Smooth muscle cell (in vitro differentiated cells): ENCODE data around the gene PNPLA7. TPM values are rescaled to one million over a fixed set of nuclear protein-coding genes. Genes with fewer than 3 reads are reported as not detected.

Experiments used
- DNase-seq: peaks from one replicate; lab custom pipeline; 2025; ENCODE audit not compliant: unreplicated experiment; lab: John Stamatoyannopoulos, UW
- H2AFZ ChIP-seq: fragments of 200-600 bp; sonication (generic); 2 replicates; pipeline ENCODE4 v1.6.0; 2016; ENCODE audit warnings: antibody characterized with exemption, low read depth, mild to moderate bottlenecking
- H3F3A ChIP-seq: fragments of 200-600 bp; sonication (generic); 2 replicates; pipeline ENCODE4 v1.6.0; 2017; ENCODE audit warnings: antibody characterized with exemption, low read depth
- H3K27ac ChIP-seq: fragments of 200-600 bp; sonication (generic); 2 replicates; pipeline ENCODE4 v1.5.1; 2016; ENCODE audit warnings: low read depth, mild to moderate bottlenecking
- H3K27me3 ChIP-seq: fragments of 200-600 bp; sonication (generic); 2 replicates; pipeline ENCODE4 v1.6.1; 2016; ENCODE audit warnings: low read depth, mild to moderate bottlenecking
- H3K36me3 ChIP-seq: fragments of 200-600 bp; sonication (generic); 2 replicates; pipeline ENCODE4 v1.5.1; 2016; ENCODE audit warnings: low read depth
- H3K4me1 ChIP-seq: fragments of 200-600 bp; sonication (generic); 2 replicates; pipeline ENCODE4 v1.5.1; 2016; ENCODE audit warnings: low read depth
- H3K4me2 ChIP-seq: fragments of 200-600 bp; sonication (generic); 2 replicates; pipeline ENCODE4 v1.6.0; 2016; ENCODE audit warnings: mild to moderate bottlenecking
- H3K4me3 ChIP-seq: fragments of 200-600 bp; sonication (generic); 2 replicates; pipeline ENCODE4 v1.5.1; 2016; ENCODE audit warnings: mild to moderate bottlenecking
- H3K79me2 ChIP-seq: fragments of 200-600 bp; sonication (generic); 2 replicates; pipeline ENCODE4 v1.6.0; 2016; ENCODE audit warnings: low read depth, mild to moderate bottlenecking
- H3K9ac ChIP-seq: fragments of 200-600 bp; sonication (generic); 2 replicates; pipeline ENCODE4 v1.6.0; 2016; ENCODE audit warnings: low read depth
- H3K9me3 ChIP-seq: fragments of 200-600 bp; sonication (generic); replicated peaks from 2 replicates; pipeline ENCODE4 v1.5.1; 2016; ENCODE audit warnings: low read depth
- H4K20me1 ChIP-seq: fragments of 200-600 bp; sonication (generic); 2 replicates; pipeline ENCODE4 v1.6.0; 2016; ENCODE audit warnings: low read depth
- WGBS: methylation state at CpG from one replicate; pipeline ENCODE4 v1.1.7; 2016; ENCODE audit warnings: low lambda C conversion rate; 5-methylcytosine and 5-hydroxymethylcytosine counted together
- polyA plus RNA-seq: library from polyadenylated mRNA; unstranded; fragments of >200 nt; fragmentation: Nextera tagmentation; extraction: Ambion mirVana; gene quantifications from 2 replicates; pipeline ENCODE4 v1.2.1, GENCODE V29; 2016
- total RNA-seq: library from RNA; depleted of rRNA; stranded (reverse); fragments of >200 nt; gene quantifications from 2 replicates; pipeline ENCODE4 v1.2.3, GENCODE V29; 2014
- TF ChIP-seq, protein P1 (sequence below): fragments of 200-600 bp; sonication (generic); IDR thresholded peaks from 2 replicates; pipeline ENCODE4 v1.5.1; 2017; ENCODE audit warnings: borderline replicate concordance, mild to moderate bottlenecking, antibody characterized with exemption; ENCODE audit not compliant: insufficient read depth, poor library complexity, severe bottlenecking

PNPLA7 gene
- total and polyA plus RNA-seq, 2 experiments from 2014 or later = 0.46 to 0.67 TPM

DNA sequence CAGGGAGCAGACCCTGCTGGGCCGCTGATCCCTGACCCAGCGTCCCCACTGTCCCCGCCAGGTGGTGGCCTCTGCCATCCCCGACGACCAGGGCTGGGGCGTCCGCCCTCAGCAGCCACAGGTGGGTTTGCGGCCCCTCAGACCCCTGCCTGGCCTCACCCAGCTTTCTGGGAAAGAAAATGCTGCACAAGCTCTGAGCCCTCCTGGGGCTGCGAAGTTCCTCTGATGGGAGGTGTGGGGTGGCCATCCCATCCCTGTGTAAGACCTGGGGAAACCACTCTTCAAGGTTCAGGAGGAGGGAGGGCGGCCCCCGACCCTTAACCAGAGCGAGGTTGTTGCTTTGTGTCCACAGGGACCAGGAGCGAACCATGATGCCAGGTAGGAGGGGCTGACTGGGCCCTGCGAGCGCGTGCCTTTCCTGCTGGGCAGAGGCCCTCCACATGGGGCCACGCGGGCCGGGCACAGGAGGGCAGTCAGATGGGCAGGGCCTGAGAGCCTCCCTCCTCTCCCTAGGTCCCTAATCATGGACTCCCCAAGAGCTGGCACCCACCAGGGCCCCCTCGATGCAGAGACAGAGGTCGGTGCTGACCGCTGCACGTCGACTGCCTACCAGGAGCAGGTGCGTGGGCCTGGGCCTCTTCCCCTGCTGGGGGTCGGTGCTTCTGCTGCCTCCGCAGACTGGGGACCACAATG lies 119.3 kb downstream of the PNPLA7 start:
- H3K79me2 ChIP-seq = no peaks in the 10 kb centered on the region
- H3K4me2 ChIP-seq = no peak overlapping the region
- TF ChIP-seq, protein P1, sequence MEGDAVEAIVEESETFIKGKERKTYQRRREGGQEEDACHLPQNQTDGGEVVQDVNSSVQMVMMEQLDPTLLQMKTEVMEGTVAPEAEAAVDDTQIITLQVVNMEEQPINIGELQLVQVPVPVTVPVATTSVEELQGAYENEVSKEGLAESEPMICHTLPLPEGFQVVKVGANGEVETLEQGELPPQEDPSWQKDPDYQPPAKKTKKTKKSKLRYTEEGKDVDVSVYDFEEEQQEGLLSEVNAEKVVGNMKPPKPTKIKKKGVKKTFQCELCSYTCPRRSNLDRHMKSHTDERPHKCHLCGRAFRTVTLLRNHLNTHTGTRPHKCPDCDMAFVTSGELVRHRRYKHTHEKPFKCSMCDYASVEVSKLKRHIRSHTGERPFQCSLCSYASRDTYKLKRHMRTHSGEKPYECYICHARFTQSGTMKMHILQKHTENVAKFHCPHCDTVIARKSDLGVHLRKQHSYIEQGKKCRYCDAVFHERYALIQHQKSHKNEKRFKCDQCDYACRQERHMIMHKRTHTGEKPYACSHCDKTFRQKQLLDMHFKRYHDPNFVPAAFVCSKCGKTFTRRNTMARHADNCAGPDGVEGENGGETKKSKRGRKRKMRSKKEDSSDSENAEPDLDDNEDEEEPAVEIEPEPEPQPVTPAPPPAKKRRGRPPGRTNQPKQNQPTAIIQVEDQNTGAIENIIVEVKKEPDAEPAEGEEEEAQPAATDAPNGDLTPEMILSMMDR = no peak
- no peaks in the 10 kb centered on the region for H4K20me1 ChIP-seq
- no peaks in the 10 kb centered on the region for H3K36me3 ChIP-seq
- no peak overlapping the region for H3K27ac ChIP-seq
- H3K4me1 ChIP-seq = no peaks in the 10 kb centered on the region
- no peak overlapping the region for H2AFZ ChIP-seq
- no peak overlapping the region for H3K9ac ChIP-seq
- no peaks in the 10 kb centered on the region for H3K9me3 ChIP-seq
- DNase-seq = no peak
- H3K4me3 ChIP-seq = no peak overlapping the region
- WGBS = 90% methylated on average over 25 of the region's 27 CpGs
- no peaks in the 10 kb centered on the region for H3K27me3 ChIP-seq
- no peaks in the 10 kb centered on the region for H3F3A ChIP-seq

DNA sequence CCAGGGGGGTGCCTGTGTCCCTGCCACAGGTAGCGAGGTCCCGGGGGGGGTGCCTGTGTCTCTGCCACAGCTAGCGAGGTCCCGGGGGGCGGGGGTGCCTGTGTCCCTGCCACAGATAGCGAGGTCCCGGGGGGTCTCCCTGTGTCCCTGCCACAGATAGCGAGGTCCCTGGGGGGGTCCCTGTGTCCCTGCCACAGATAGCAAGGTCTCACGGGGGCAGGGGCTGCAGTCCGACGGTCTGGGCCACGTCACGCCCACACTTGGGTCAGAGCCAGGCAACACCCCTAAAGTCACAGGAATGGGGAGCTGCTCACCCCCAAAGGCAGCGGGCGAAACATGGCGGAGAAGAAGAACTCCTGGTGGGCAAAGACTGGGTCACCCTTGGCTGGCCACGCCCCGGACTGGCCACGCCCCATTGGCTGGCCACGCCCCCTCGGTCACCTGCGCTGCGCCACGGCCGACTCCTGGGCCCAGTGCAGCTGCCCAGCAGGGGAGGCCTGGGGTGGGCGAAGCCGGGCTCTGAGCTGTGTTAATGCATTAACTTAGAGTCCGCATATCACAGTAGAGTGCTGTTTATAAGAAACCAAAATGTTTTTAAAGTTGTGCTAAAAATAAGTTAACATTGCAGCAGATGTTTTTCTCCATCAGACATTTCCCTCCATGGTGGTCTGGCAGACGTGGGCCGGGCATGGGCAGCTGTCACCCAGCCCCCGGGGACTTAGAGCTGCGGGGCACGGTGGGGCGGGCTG lies 120.1 kb downstream of the PNPLA7 start:
- 82% methylated on average over 33 of the region's 34 CpGs for WGBS
- Histone ChIP-seq H4K20me1 (no peaks in the 10 kb centered on the region), H3K4me2 (no peak overlapping the region)

DNA sequence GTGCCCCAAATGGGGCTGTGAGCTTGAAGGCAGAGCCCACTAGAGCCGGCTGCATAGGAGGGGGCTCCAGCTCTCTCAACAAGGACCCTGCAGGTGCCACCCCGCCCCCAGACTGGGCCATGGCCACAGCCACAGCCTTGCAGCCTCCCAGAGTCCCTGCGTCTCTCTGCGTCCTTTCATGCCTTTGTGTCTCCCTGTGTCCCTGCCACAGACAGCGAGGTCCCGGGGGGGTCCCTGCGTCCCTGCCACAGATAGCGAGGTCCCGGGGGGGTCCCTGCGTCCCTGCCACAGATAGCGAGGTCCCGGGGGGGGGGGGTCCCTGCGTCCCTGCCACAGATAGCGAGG lies 120.7 kb downstream of the PNPLA7 start:
- Histone ChIP-seq H3K4me1 (no peaks in the 10 kb centered on the region), H3K36me3 (no peaks in the 10 kb centered on the region), H3K79me2 (no peaks in the 10 kb centered on the region), H3K9ac (no peak overlapping the region), H2AFZ (no peak overlapping the region), H3K4me2 (no peak overlapping the region), H3K27me3 (no peaks in the 10 kb centered on the region), H3K4me3 (no peak overlapping the region), H3K27ac (no peak overlapping the region), H3F3A (no peaks in the 10 kb centered on the region), H4K20me1 (no peaks in the 10 kb centered on the region), H3K9me3 (no peaks in the 10 kb centered on the region)
- TF ChIP-seq, protein P1 = no peak
- no peak for DNase-seq
- WGBS = 94% methylated on average over 13 of the region's 14 CpGs

More for the DNA sequence above, 120.1 kb downstream of the PNPLA7 start:
- H3F3A ChIP-seq = no peaks in the 10 kb centered on the region
- no peak overlapping the region for H2AFZ ChIP-seq
- H3K9me3 ChIP-seq = no peaks in the 10 kb centered on the region
- H3K36me3 ChIP-seq = no peaks in the 10 kb centered on the region
- H3K4me3 ChIP-seq = no peak overlapping the region
- H3K27ac ChIP-seq = no peak overlapping the region
- H3K4me1 ChIP-seq = no peaks in the 10 kb centered on the region
- DNase-seq = no peak
- no peaks in the 10 kb centered on the region for H3K79me2 ChIP-seq
- TF ChIP-seq, protein P1 = no peak
- no peak overlapping the region for H3K9ac ChIP-seq
- no peaks in the 10 kb centered on the region for H3K27me3 ChIP-seq
